Measurements from ENCODE around the gene P3H3.

The P3H3 gene

DNA sequence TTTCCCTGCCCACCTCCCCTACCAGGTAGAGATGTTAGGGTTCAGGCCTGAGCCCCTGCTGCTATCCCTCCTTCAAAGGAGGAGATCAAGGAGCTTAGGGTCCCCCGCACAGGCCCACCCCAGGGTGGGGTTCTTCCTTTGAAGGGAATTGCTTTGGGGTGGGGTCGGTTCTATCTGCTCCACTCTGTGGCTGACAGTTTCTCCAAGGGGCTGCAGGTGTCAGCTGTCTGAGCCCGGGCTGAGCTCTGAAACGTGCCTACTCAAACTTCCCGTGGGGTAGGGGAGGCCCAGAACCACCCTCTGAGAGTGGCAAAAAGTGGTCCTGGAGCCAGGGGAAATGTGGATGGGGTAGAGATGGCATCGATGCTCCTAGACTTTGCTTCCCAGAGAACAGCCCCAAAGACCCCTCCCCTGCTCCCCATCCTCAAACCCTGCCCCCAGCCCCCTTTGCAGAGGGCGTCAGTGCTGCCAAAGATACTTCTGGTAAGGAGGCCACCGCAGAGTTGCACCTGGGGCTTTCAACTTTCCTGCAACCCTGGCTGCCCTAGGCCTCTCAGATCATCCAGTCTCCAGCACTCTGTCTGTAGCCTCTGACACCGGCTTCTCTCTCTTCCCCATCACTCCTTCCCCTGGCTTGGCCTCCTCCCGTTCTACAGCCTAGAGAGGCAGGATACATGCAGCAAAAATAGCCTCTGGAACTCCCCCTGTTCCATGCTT lies 45.2 kb upstream of the P3H3 start:
- in situ Hi-C loops (cut with HindIII; ENCODE audit: low sequenced_read_pairs): no loop called here
- TF ChIP-seq CTCF (IDR thresholded peaks at IDR 0.05; ENCODE audit: low read depth, low read length, missing control alignments): no peak
- no peak for DNase-seq (ENCODE audit: low read depth)
- no peak overlapping the region for H3K4me3 ChIP-seq (ENCODE audit: low read depth, low read length)

DNA sequence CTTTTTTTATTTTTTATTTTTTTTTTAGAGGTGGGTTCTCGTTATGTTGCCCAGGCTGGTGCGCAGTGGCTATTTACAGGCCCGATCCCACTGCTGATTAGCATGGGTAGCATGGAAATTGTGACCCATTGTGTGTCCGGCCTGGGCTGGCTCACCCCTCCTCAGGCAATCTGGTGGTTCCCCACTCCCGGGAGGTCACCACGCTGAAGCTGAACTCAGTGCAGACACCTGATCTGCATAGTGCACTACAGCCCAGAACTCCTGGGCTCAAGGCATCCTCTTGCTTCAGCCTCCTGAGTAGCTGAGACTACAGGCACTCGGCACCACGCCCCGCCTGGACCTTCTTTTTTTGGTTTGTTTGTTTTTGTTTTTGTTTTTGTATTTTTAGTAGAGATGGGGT lies 44.4 kb upstream of the P3H3 start:
- in situ Hi-C loops (cut with HindIII; ENCODE audit: low sequenced_read_pairs): no loop called here
- DNase-seq (ENCODE audit: low read depth): no peak
- no peak overlapping the region for H3K4me3 ChIP-seq (ENCODE audit: low read depth, low read length)
- no peak for TF ChIP-seq CTCF (IDR thresholded peaks at IDR 0.05; ENCODE audit: low read depth, low read length, missing control alignments)

DNA sequence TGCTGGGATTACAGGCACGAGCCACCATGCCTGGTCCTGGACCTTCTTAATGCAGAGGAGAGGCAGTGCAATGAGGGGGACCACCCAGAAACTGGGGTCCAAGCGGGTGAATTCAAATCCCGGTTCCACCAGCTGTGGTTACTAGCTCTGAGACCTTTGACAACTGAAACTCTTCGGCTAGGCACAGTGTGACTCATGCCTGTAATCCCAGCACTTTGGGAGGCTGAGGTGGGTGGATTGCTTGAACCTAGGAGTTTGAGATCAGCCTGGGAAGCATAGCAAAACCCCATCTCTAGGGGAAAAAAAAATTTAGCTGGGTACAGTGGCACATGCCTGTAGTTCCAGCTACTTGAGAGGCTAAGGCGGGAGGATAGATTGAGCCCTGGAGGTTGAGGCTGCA lies 43.9 kb upstream of the P3H3 start:
- in situ Hi-C loops (cut with HindIII; ENCODE audit: low sequenced_read_pairs): no loop called here
- no peak for DNase-seq (ENCODE audit: low read depth)
- no peak overlapping the region for H3K4me3 ChIP-seq (ENCODE audit: low read depth, low read length)

GRCh38 chr12:6784761-6785160 lies 43.4 kb upstream of the P3H3 start:
- in situ Hi-C loops (cut with HindIII; ENCODE audit: low sequenced_read_pairs): no loop called here
- DNase-seq (ENCODE audit: low read depth): no peak
- no peak for TF ChIP-seq CTCF (IDR thresholded peaks at IDR 0.05; ENCODE audit: low read depth, low read length, missing control alignments)
- no peak overlapping the region for H3K4me3 ChIP-seq (ENCODE audit: low read depth, low read length)

More for the DNA sequence above, 43.9 kb upstream of the P3H3 start:
- TF ChIP-seq CTCF (IDR thresholded peaks at IDR 0.05; ENCODE audit: low read depth, low read length, missing control alignments): no peak

- in situ Hi-C loops (cut with HindIII; ENCODE audit: low sequenced_read_pairs): no loop called here
- no peak for TF ChIP-seq CTCF (IDR thresholded peaks at IDR 0.05; ENCODE audit: low read depth, low read length, missing control alignments)
- no peak overlapping the region for H3K4me3 ChIP-seq (ENCODE audit: low read depth, low read length)
- no peak for DNase-seq (ENCODE audit: low read depth)
Observed at GRCh38 chr12:6786416-6787094, 41.7 kb upstream of the P3H3 start.

GRCh38 chr12:6787309-6787708 lies 40.9 kb upstream of the P3H3 start:
- in situ Hi-C loops (cut with HindIII; ENCODE audit: low sequenced_read_pairs): no loop called here
- no peak overlapping the region for H3K4me3 ChIP-seq (ENCODE audit: low read depth, low read length)
- no peak for TF ChIP-seq CTCF (IDR thresholded peaks at IDR 0.05; ENCODE audit: low read depth, low read length, missing control alignments)
- DNase-seq (ENCODE audit: low read depth): no peak

Data from astrocyte of the cerebellum (primary cell).